ENCODE results near the gene TMED8. TPM values are rescaled to one million over a fixed set of nuclear protein-coding genes. Genes with fewer than 3 reads are reported as not detected.

Gene TMED8
- total and polyA plus RNA-seq, 2 donors from 2014 or later: 6.7 to 17.1 TPM

GRCh38 chr14:77329872-77330271 lies 47.0 kb downstream of the TMED8 start:
- no peak overlapping the region for H3K27ac ChIP-seq (ENCODE audit: low read depth in 2 of 2, low read length in 2 of 2)
- H3K4me1 ChIP-seq (ENCODE audit: control insufficient read depth in 2 of 3, insufficient read depth in 2 of 3, low read depth in 1 of 3, low read length in 3 of 3): no peaks in the 10 kb centered on the region
- H3K36me3 ChIP-seq (ENCODE audit: control insufficient read depth in 2 of 3, insufficient read depth in 3 of 3, low read length in 3 of 3): no peaks in the 10 kb centered on the region
- H3K9me3 ChIP-seq (ENCODE audit: control insufficient read depth in 2 of 3, insufficient read depth in 1 of 3, low read length in 3 of 3): no peaks in the 10 kb centered on the region
- H3K9ac ChIP-seq (ENCODE audit: low read length in 3 of 3): no peak overlapping the region
- no peak overlapping the region for H3K4me3 ChIP-seq (ENCODE audit: low read length in 3 of 3)
- FAIRE-seq: no peak
- no peaks in the 10 kb centered on the region for H3K27me3 ChIP-seq (ENCODE audit: control insufficient read depth, insufficient read depth, low read length)
- no peak for TF ChIP-seq CTCF (IDR thresholded peaks at IDR 0.05; ENCODE audit: borderline replicate concordance, extremely low read depth, insufficient read depth)
- no peak for DNase-seq
- intact Hi-C loops (cut with DNase I): no loop called here

GRCh38 chr14:77327111-77327510 lies 49.8 kb downstream of the TMED8 start:
- FAIRE-seq: no peak
- no peaks in the 10 kb centered on the region for H3K27me3 ChIP-seq (ENCODE audit: control insufficient read depth, insufficient read depth, low read length)
- H3K4me3 ChIP-seq (ENCODE audit: low read length in 3 of 3): no peak overlapping the region

GRCh38 chr14:77325746-77326094 lies 51.2 kb downstream of the TMED8 start:
- TF ChIP-seq CTCF (IDR thresholded peaks at IDR 0.05; ENCODE audit: borderline replicate concordance, extremely low read depth, insufficient read depth): no peak
- H3K4me1 ChIP-seq (ENCODE audit: control insufficient read depth in 2 of 3, insufficient read depth in 2 of 3, low read depth in 1 of 3, low read length in 3 of 3): peaks cover 3 to 5% (median 5%) of the 10 kb centered on the region in 3 donors
- no peak overlapping the region for H3K9ac ChIP-seq (ENCODE audit: low read length in 3 of 3)
- no peak overlapping the region for H3K4me3 ChIP-seq (ENCODE audit: low read length in 3 of 3)
- no peak for DNase-seq
- intact Hi-C loops (cut with DNase I): no loop called here
- no peaks in the 10 kb centered on the region for H3K27me3 ChIP-seq (ENCODE audit: control insufficient read depth, insufficient read depth, low read length)
- no peaks in the 10 kb centered on the region for H3K36me3 ChIP-seq (ENCODE audit: control insufficient read depth in 2 of 3, insufficient read depth in 3 of 3, low read length in 3 of 3)
- no peaks in the 10 kb centered on the region for H3K9me3 ChIP-seq (ENCODE audit: control insufficient read depth in 2 of 3, insufficient read depth in 1 of 3, low read length in 3 of 3)
- H3K27ac ChIP-seq (ENCODE audit: low read depth in 2 of 2, low read length in 2 of 2): no peak overlapping the region
- FAIRE-seq: no peak

More at GRCh38 chr14:77327111-77327510, 49.8 kb downstream of the TMED8 start:
- no peak for DNase-seq
- Histone ChIP-seq H3K9ac (ENCODE audit: low read length in 3 of 3) (no peak overlapping the region), H3K36me3 (ENCODE audit: control insufficient read depth in 2 of 3, insufficient read depth in 3 of 3, low read length in 3 of 3) (no peaks in the 10 kb centered on the region), H3K4me1 (ENCODE audit: control insufficient read depth in 2 of 3, insufficient read depth in 2 of 3, low read depth in 1 of 3, low read length in 3 of 3) (peaks cover 3 to 4% (median 3%) of the 10 kb centered on the region in 3 donors), H3K27ac (ENCODE audit: low read depth in 2 of 2, low read length in 2 of 2) (no peak overlapping the region), H3K9me3 (ENCODE audit: control insufficient read depth in 2 of 3, insufficient read depth in 1 of 3, low read length in 3 of 3) (no peaks in the 10 kb centered on the region)
- no peak for TF ChIP-seq CTCF (IDR thresholded peaks at IDR 0.05; ENCODE audit: borderline replicate concordance, extremely low read depth, insufficient read depth)
- intact Hi-C loops (cut with DNase I): no loop called here
